ENCODE results near the gene LSAMP. TPM values are rescaled to one million over a fixed set of nuclear protein-coding genes. Genes with fewer than 3 reads are reported as not detected.

The LSAMP gene
- total and polyA plus RNA-seq, 2 donors (not counting 3 experiments of a cell fraction or from before 2014, with no cell fraction given): not detected

DNA sequence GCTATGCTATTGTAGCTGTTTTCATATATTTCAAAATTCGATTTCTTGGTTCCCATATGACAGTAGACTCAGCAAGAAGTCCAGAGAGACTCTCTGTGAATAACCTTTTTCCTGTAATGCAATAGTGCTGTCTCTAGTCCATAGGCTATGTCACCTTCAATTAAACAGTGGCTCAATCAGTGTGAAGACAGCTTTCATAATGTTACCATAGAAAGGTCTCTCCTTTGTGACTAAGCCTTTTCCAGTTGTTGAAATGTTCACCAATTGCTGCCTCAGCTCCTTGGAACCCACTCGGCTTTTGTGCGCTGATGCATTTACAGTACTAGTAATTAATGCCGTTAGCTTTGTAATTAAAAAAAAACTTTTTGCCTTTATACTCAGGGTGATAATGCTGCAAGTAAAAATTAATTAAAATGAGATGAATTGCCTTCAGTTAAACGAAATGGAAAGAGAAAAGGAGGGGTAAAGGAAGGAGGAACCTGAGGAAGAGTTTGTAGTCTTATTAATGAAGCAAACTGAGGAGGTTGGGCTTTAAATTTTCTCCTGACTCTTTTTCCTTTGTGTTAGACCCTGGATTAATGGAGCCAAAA, 214.8 kb downstream of the LSAMP start:
- Histone ChIP-seq H3K9ac (replicated peaks; ENCODE audit: extremely low read depth, insufficient read depth, low read length) (no peak overlapping the region), H3K4me2 (ENCODE audit: insufficient read depth, low read length) (no peak overlapping the region), H3K9me3 (replicated peaks; ENCODE audit: control insufficient read depth, insufficient read depth, low read length) (no peaks in the 10 kb centered on the region), H2AFZ (ENCODE audit: low read depth, low read length) (no peak overlapping the region), H3K27me3 (ENCODE audit: control insufficient read depth in 2 of 2, insufficient read depth in 2 of 2, low read length in 2 of 2) (no peaks in the 10 kb centered on the region), H4K20me1 (replicated peaks; ENCODE audit: control insufficient read depth, extremely low read depth, insufficient read depth, low read length) (no peaks in the 10 kb centered on the region), H3K4me1 (ENCODE audit: control insufficient read depth, extremely low read depth, insufficient read depth, low read length) (no peaks in the 10 kb centered on the region), H3K36me3 (ENCODE audit: control insufficient read depth in 2 of 2, extremely low read depth in 1 of 2, insufficient read depth in 2 of 2, low read length in 2 of 2) (no peaks in the 10 kb centered on the region), H3K9me1 (replicated peaks; ENCODE audit: control insufficient read depth, extremely low read depth, insufficient read depth, low read length) (no peaks in the 10 kb centered on the region), H3K27ac (ENCODE audit: insufficient read depth, low read depth, low read length) (no peak overlapping the region), H3K4me3 (replicated peaks in 1 of 3; ENCODE audit: insufficient read depth in 1 of 3, low read depth in 1 of 3, low read length in 3 of 3) (no peak overlapping the region), H3K79me2 (ENCODE audit: control insufficient read depth, insufficient read depth, low read length) (no peaks in the 10 kb centered on the region)
- dilution Hi-C loops (cut with MboI; ENCODE audit: extremely low pct_ligation_motif_present, low sequenced_read_pairs) (no loop called here), intact Hi-C loops (cut with micrococcal nuclease) (no loop called here)
- CTCF ChIA-PET: no interaction called here
- POLR2A ChIA-PET: no interaction called here
- FAIRE-seq: no peak
- TF ChIP-seq POLR2A (IDR thresholded peaks at IDR 0.05; ENCODE audit: low read depth, low read length) (no peak), JUN (IDR thresholded peaks at IDR 0.05; ENCODE audit: borderline replicate concordance, insufficient read depth, insufficient read length, low read depth) (no peak), POLR2AphosphoS5 (IDR thresholded peaks at IDR 0.05; ENCODE audit: insufficient read depth, low read depth, low read length) (no peak), FOS (IDR thresholded peaks at IDR 0.05; ENCODE audit: borderline replicate concordance, insufficient read depth, low read length) (no peak), EZH2 (IDR thresholded peaks at IDR 0.05; ENCODE audit: borderline replicate concordance, low read depth, low read length, severe bottlenecking) (no peak), GATA2 (IDR thresholded peaks at IDR 0.05; ENCODE audit: insufficient read depth, insufficient read length, low read depth, low read length) (no peak), MYC (IDR thresholded peaks at IDR 0.05; ENCODE audit: low read depth, low read length) (no peak)
- TF ChIP-seq, protein P1, sequence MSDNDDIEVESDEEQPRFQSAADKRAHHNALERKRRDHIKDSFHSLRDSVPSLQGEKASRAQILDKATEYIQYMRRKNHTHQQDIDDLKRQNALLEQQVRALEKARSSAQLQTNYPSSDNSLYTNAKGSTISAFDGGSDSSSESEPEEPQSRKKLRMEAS (IDR thresholded peaks at IDR 0.05; ENCODE audit: insufficient read depth, insufficient read length): no peak
- TF ChIP-seq, protein P2, sequence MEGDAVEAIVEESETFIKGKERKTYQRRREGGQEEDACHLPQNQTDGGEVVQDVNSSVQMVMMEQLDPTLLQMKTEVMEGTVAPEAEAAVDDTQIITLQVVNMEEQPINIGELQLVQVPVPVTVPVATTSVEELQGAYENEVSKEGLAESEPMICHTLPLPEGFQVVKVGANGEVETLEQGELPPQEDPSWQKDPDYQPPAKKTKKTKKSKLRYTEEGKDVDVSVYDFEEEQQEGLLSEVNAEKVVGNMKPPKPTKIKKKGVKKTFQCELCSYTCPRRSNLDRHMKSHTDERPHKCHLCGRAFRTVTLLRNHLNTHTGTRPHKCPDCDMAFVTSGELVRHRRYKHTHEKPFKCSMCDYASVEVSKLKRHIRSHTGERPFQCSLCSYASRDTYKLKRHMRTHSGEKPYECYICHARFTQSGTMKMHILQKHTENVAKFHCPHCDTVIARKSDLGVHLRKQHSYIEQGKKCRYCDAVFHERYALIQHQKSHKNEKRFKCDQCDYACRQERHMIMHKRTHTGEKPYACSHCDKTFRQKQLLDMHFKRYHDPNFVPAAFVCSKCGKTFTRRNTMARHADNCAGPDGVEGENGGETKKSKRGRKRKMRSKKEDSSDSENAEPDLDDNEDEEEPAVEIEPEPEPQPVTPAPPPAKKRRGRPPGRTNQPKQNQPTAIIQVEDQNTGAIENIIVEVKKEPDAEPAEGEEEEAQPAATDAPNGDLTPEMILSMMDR (IDR thresholded peaks at IDR 0.05; ENCODE audit: extremely low read depth in 1 of 2, insufficient read depth in 1 of 2, low read depth in 1 of 2, low read length in 2 of 2): no peak
- DNase-seq (ENCODE audit: low read depth, low spot score): no peak
- BruUV-seq (replicated peaks): no TSS peak
